ENCODE data around the gene MYO18A.

GRCh38 chr17:29179232-29180033, 765 bp downstream of the MYO18A start:
- TF ChIP-seq GATA3 (IDR thresholded peaks at IDR 0.05; ENCODE audit: low read depth, low read length) (no peak), GATA2 (IDR thresholded peaks at IDR 0.05; ENCODE audit: low read depth, low read length) (no peak)

Data from SH-SY5Y (cell line).